Transverse colon (tissue), 4 donors: ENCODE measurements around the gene FAM8A1.

Source experiments
- POLR2AphosphoS5 ChIP-seq, 3 donors: sonication (generic); formaldehyde crosslinking; IDR thresholded peaks; one replicate each; pipeline ENCODE4 v1.6.1; 2016; ENCODE audit warnings: antibody characterized with exemption in 3 of 3
- TF ChIP-seq, protein P1 (sequence below), 5 experiments: fragments of 200-600 bp in 3 of 5; fragments of 450-650 bp in 2 of 5; sonication (generic) in 3 of 5; IDR thresholded peaks; 1 replicate in 2 of 5; 2 replicates in 3 of 5; pipeline ENCODE4 v1.5.1; 2016 to 2017; ENCODE audit warnings: antibody characterized with exemption in 5 of 5, inconsistent platforms in 3 of 5, mild to moderate bottlenecking in 2 of 5, moderate library complexity in 1 of 5

DNA sequence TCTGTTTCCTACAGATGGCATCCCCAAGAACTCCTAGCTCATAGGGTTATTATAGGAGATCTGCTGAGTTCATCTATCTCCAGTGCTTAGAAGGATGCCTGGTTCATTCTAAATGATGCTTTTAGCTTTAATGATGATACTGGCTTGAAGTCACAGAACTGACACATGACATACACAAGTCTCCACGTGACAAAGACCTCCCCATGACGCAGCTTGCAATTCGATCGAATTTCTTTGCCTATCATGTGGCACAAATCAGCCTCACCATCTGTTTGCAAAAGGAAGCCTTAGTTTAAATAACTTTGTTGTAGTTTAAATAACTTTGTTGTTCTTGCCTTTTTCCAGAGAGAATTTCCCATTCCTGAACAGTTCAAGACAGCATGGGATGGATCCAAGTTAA, 44.1 kb upstream of the FAM8A1 start:
- TF ChIP-seq, protein P1, sequence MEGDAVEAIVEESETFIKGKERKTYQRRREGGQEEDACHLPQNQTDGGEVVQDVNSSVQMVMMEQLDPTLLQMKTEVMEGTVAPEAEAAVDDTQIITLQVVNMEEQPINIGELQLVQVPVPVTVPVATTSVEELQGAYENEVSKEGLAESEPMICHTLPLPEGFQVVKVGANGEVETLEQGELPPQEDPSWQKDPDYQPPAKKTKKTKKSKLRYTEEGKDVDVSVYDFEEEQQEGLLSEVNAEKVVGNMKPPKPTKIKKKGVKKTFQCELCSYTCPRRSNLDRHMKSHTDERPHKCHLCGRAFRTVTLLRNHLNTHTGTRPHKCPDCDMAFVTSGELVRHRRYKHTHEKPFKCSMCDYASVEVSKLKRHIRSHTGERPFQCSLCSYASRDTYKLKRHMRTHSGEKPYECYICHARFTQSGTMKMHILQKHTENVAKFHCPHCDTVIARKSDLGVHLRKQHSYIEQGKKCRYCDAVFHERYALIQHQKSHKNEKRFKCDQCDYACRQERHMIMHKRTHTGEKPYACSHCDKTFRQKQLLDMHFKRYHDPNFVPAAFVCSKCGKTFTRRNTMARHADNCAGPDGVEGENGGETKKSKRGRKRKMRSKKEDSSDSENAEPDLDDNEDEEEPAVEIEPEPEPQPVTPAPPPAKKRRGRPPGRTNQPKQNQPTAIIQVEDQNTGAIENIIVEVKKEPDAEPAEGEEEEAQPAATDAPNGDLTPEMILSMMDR (IDR thresholded peaks at IDR 0.05): no peak
- TF ChIP-seq POLR2AphosphoS5 (IDR thresholded peaks at IDR 0.05): no peak
